Ovary (tissue), 9 donors: Measurements from ENCODE around the gene NDUFA6. TPM values are rescaled to one million over a fixed set of nuclear protein-coding genes. Genes with fewer than 3 reads are reported as not detected.

Source experiments
- DNase-seq, 5 donors: peaks; one replicate each; pipeline ENCODE4 v3.0.0-alpha.2; 2019 to 2020
- H3K27ac ChIP-seq, 2 donors: fragments of 200-600 bp; one replicate each; pipeline versions ENCODE4 v1.5.1 to v1.8.0; 2019 to 2022
- H3K27me3 ChIP-seq: fragments of 200-600 bp; one replicate; pipeline ENCODE4 v1.8.0; 2022
- H3K36me3 ChIP-seq: fragments of 200-600 bp; sonication (generic); one replicate; pipeline ENCODE4 v1.5.1; 2019
- H3K4me1 ChIP-seq: one replicate; pipeline ENCODE4 v1.8.1; 2013; ENCODE audit warnings: mild to moderate bottlenecking, moderate library complexity; ENCODE audit not compliant: insufficient read depth
- H3K4me3 ChIP-seq: fragments of 200-600 bp; sonication (generic); one replicate; pipeline ENCODE4 v1.5.1; 2017
- H3K9me3 ChIP-seq, 2 donors: fragments of 200-600 bp in 1 of 2; sonication (generic) in 1 of 2; one replicate each; pipeline versions ENCODE4 v1.5.1 to v1.8.1; 2013 to 2019; ENCODE audit warnings: mild to moderate bottlenecking in 1 of 2, moderate library complexity in 1 of 2
- EP300 ChIP-seq: sonication (generic); formaldehyde crosslinking; IDR thresholded peaks from one replicate; pipeline ENCODE4 v1.6.1; 2017; ENCODE audit warnings: antibody characterized with exemption
- POLR2A ChIP-seq: fragments of 450-650 bp; IDR thresholded peaks from one replicate; pipeline ENCODE4 v1.6.1; 2017; ENCODE audit warnings: antibody characterized with exemption, mild to moderate bottlenecking, moderate library complexity
- WGBS, 3 donors: extraction: QIAGEN DNeasy Blood & Tissue Kit in 1 of 3; methylation state at CpG; one replicate each; pipeline versions ENCODE4 v1.1.5 to v1.1.7; 2013 to 2017; 5-methylcytosine and 5-hydroxymethylcytosine counted together
- intact Hi-C, 4 donors: fragments of 100-400 bp; cut with DNase I; formaldehyde crosslinking; loops; one replicate each; pipeline versions ENCODE4 v1.11.0 to v1.15.1; 2022 to 2023
- polyA plus RNA-seq, 2 donors: library from polyadenylated mRNA; stranded (reverse); fragments of 200-250 nt in 1 of 2; fragments of 350-450 nt in 1 of 2; fragmentation: Illumina TruSeq in 1 of 2; extraction: RNeasy Lipid Tissue Mini Kit (QIAGEN cat#74804) in 1 of 2; gene quantifications; one replicate each; pipeline ENCODE4 v1.2.3, GENCODE V29; 2013 to 2014
- total RNA-seq, 7 donors: library from RNA; depleted of rRNA in 2 of 7; stranded (reverse); fragments of >200 nt in 2 of 7; fragmentation: NEBNext Ultra II Directional in 3 of 7; extraction: Animal tissue kit (Norgen Biotek cat#: 25700) in 3 of 7; gene quantifications; one replicate each; pipeline versions ENCODE4 v1.1.0 to v1.2.4, GENCODE V29; 2016 to 2023
- TF ChIP-seq, protein P1 (sequence below), 3 donors: fragments of 450-650 bp in 2 of 3; fragments of 200-600 bp in 1 of 3; IDR thresholded peaks; one replicate each; pipeline versions ENCODE4 v1.5.1 to v1.8.0; 2016 to 2022; ENCODE audit warnings: antibody characterized with exemption in 3 of 3, mild to moderate bottlenecking in 1 of 3
- donor health status: DM: no; HTN: no; CAD: no; lungs with moderate emphysema.
- donor health status: DM: no; HTN: no; CAD: no.
- donor health status: Bipolar disorder and iron deficiency.
- donor health status: DM: yes; HTN: yes; CAD: no.
- donor health status: DM: no; HTN: no; CAD: no.
- donor health status: DM: yes; HTN: yes; CAD: no.

The NDUFA6 gene
- total and polyA plus RNA-seq, 9 donors, result 28.3 to 82.8 (median 47.6) TPM

DNA sequence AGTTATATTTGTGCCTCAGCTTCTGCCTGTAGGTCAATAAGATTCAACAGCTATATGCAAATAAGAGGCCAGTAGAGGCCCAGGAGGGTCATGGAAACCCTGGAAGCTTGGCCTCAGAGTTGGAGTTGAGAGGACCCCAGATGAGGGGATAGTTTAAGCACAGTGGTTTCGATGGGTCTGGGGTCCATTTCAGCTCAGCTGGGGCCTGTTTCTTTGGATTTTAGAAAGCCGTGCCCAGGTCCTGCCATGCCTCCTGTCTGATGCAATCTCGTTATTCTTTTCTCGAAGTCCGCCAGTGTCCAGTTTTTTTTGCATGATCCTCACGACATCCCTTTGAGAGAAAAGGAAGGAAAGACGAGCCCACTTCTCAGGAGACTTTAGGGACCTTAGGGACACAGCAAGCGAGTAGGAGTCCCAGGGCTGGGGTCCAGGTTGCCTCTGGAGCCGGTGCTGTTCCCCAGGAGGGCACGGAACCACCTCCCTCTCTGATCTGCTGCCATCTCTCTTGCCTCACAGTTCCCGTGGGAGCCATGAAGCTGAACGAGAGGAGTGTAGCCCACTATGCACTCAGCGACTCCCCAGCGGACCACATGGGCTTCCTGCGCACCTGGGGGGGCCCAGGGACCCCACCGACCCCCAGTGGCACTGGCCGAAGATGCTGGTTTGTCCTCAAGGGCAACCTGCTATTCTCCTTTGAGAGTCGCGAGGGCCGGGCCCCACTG, 13.6 kb downstream of the NDUFA6 start:
- DNase-seq, result peak in 2 of 5 donors; percentile 37 to 47
- intact Hi-C loops, result no loop called here
- no peak for TF ChIP-seq POLR2A
- TF ChIP-seq, protein P1, sequence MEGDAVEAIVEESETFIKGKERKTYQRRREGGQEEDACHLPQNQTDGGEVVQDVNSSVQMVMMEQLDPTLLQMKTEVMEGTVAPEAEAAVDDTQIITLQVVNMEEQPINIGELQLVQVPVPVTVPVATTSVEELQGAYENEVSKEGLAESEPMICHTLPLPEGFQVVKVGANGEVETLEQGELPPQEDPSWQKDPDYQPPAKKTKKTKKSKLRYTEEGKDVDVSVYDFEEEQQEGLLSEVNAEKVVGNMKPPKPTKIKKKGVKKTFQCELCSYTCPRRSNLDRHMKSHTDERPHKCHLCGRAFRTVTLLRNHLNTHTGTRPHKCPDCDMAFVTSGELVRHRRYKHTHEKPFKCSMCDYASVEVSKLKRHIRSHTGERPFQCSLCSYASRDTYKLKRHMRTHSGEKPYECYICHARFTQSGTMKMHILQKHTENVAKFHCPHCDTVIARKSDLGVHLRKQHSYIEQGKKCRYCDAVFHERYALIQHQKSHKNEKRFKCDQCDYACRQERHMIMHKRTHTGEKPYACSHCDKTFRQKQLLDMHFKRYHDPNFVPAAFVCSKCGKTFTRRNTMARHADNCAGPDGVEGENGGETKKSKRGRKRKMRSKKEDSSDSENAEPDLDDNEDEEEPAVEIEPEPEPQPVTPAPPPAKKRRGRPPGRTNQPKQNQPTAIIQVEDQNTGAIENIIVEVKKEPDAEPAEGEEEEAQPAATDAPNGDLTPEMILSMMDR (IDR thresholded peaks at IDR 0.05), result no peak
- no peak for TF ChIP-seq EP300
- Histone ChIP-seq H3K27me3 (no peaks in the 10 kb centered on the region), H3K4me1 (peaks cover 7% of the 10 kb centered on the region), H3K27ac (no peak overlapping the region), H3K9me3 (no peaks in the 10 kb centered on the region), H3K36me3 (no peaks in the 10 kb centered on the region), H3K4me3 (no peak overlapping the region)
- 84 to 87% (median 85%) methylated on average over 20 of the region's 20 CpGs for WGBS, 3 donors

DNA sequence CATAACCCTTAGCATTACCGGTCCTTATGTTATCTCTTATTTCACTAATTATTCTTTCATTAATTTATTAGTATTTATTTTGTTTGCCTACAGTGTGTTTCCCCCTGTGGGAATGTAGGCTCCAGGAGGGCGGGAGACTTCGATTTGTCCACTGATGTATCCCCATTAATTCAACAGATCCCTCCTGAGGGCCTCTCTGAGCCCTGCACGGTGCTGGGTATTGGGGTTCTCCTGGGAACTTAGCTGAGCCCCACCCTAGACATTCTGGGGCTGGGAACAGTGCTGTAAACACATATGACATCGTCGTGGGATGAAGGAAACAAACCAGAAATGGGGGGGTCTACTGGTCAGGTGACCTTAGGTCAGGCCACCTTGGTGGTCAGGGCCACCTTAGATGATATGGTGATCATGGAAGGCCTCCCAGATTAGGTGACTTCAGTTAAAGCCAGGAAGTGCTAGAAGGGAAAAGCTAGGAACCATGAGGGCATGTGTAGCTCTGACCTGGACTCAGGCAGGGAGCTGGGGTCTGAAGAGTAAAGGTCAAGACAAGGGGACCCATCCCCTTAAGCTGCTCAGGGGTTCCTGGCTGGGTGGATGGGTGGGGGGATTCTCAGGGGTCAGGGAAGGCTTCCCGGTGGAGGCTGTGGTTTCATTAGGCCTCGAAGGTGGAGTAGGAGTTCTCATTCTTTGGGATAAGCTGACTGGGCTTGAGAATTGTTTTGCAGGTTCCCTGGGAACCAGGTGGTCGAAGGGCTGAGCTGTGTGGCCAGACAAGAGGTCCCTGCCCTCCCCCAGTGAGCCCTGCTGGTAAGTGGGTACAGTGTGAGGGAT, 15.5 kb downstream of the NDUFA6 start:
- intact Hi-C loops, result no loop called here
- Histone ChIP-seq H3K4me3 (peak overlapping the region; percentile 66), H3K4me1 (peaks cover 7% of the 10 kb centered on the region), H3K27ac (peak overlapping the region; percentile 76 to 84), H3K27me3 (no peaks in the 10 kb centered on the region), H3K9me3 (no peaks in the 10 kb centered on the region), H3K36me3 (no peaks in the 10 kb centered on the region)
- WGBS, 3 donors, result 48 to 50% (median 49%) methylated on average over 9 of the region's 9 CpGs
- TF ChIP-seq EP300, result no peak
- no peak for TF ChIP-seq POLR2A
- TF ChIP-seq, protein P1 (IDR thresholded peaks at IDR 0.05), result no peak
- DNase-seq, result no peak

DNA sequence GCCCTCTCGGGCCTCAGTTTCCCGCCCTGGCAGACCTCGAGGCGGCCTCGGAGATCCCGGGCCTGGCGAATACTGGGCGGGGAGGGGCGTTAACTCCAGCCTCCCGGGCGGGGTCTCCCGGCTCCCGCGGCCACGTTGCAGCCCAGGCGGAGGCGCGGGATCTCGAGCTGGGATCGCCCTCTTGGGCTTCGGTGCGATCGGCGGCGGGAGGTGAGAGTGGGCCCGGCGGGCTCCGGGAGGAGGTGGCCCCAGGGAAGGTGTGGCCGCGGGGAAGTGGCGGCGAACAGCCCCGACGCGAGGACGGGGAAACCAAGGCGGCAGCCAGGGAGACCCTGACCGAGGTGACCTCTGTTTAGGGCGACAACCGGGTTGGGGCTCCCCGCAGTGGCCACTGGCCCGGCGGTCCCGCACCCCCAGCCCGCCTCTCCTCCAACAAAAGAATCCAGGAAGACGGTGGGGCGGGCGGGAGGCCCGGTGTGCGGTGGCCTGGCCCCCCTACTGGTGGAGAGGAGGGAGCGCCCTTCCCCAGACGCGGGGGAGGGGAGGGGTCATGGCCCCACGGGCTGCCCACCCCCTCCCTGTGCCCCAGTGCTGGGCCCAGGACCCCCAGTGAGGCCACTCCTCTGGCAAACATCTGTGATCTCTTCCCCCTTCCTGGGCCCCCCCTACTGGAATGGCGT, 16.3 kb downstream of the NDUFA6 start, which contains the start of gene PHETA2:
Gene PHETA2 (plus strand): TSS at position 117 of the 680 bp plus-strand sequence. CDS start 3,046 bp downstream, outside the sequence.
- Histone ChIP-seq H3K36me3 (no peaks in the 10 kb centered on the region), H3K27me3 (no peaks in the 10 kb centered on the region), H3K4me3 (peak within 1 kb of the TSS; percentile 66), H3K27ac (peak within 1 kb of the TSS; percentile 76 to 84), H3K4me1 (peaks cover 7% of the 10 kb centered on the region), H3K9me3 (no peaks in the 10 kb centered on the region)
- peak; percentile 57 to 76 (median 67) for DNase-seq
- TF ChIP-seq POLR2A, result no peak
- TF ChIP-seq, protein P1 (IDR thresholded peaks at IDR 0.05), result peak in 2 of 3 donors; percentile 17 to 45
- intact Hi-C loops, result no loop called here
- WGBS, 3 donors, result 1% methylated on average over 34 to 55 of the region's 55 CpGs

DNA sequence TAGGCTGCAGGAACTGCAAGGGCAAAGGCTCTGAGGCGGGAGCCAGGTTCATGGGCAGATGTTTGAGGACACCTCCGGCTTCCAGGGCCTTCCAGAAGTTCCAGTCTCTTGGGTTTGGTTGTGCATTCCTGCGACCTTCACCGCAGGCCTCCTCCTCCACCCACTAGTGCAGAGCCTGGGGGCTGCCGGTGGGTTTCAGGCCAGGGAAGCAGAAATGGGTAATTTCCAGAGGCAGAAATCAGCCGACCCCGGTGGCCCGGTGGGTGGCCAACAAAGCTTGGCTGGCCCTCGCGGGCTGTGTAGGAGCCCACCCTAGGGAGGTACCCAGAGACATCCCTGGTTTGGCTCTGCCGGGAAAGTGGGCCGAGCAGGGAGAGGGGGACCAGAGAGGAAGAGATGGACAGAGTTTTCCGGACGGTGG, 16.9 kb downstream of the NDUFA6 start:
- peaks cover 6% of the 10 kb centered on the region for H3K4me1 ChIP-seq
- no peaks in the 10 kb centered on the region for H3K9me3 ChIP-seq
- no peaks in the 10 kb centered on the region for H3K27me3 ChIP-seq
- no peak for TF ChIP-seq EP300
- TF ChIP-seq, protein P1 (IDR thresholded peaks at IDR 0.05), result no peak
- TF ChIP-seq POLR2A, result no peak
- peak overlapping the region; percentile 76 to 84 for H3K27ac ChIP-seq
- peak in 2 of 5 donors; percentile 29 to 38 for DNase-seq
- H3K36me3 ChIP-seq, result no peaks in the 10 kb centered on the region
- intact Hi-C loops, result no loop called here
- peak overlapping the region; percentile 66 for H3K4me3 ChIP-seq
- 21 to 46% (median 23%) methylated on average over 14 of the region's 14 CpGs for WGBS, 3 donors
